ENCODE data around the gene NTNG1.

- TF ChIP-seq CTCF (IDR thresholded peaks at IDR 0.05; ENCODE audit: low read length) (no peak), EZH2 (optimal IDR thresholded peaks at IDR 0.05; ENCODE audit: low read depth, low read length) (no peak), EZH2phosphoT487 (IDR thresholded peaks at IDR 0.05; ENCODE audit: low read length) (no peak)
Observed at GRCh38 chr1:107187399-107187798, 46.6 kb downstream of the NTNG1 start.

All from MM.1S (cell line).